Karpas-422 (cell line): ENCODE data around the gene CPLANE2. TPM values are rescaled to one million over a fixed set of nuclear protein-coding genes. Genes with fewer than 3 reads are reported as not detected.

Experiments used
- DNase-seq: peaks from one replicate; pipeline ENCODE4 v3.0.0-alpha.2; 2015
- H2AFZ ChIP-seq: fragments of 200-600 bp; sonication (generic); 2 replicates; pipeline ENCODE4 v1.6.1; 2014; ENCODE audit warnings: antibody characterized with exemption, low read length, mixed read lengths
- H3K27ac ChIP-seq: fragments of 200-600 bp; sonication (generic); 2 replicates; pipeline ENCODE4 v1.5.1; 2014; ENCODE audit warnings: mild to moderate bottlenecking, low read length, moderate library complexity
- H3K27me3 ChIP-seq: fragments of 200-600 bp; sonication (generic); 2 replicates; pipeline ENCODE4 v1.6.1; 2014; ENCODE audit warnings: low read length, mixed read lengths
- H3K36me3 ChIP-seq: fragments of 200-600 bp; sonication (generic); 2 replicates; pipeline ENCODE4 v1.6.1; 2014; ENCODE audit warnings: low read length, mixed read lengths; ENCODE audit not compliant: insufficient read depth
- H3K4me1 ChIP-seq: fragments of 200-600 bp; sonication (generic); 2 replicates; pipeline ENCODE4 v1.6.1; 2014; ENCODE audit warnings: mild to moderate bottlenecking, low read length, mixed read lengths
- H3K4me2 ChIP-seq: fragments of 200-600 bp; sonication (generic); 2 replicates; pipeline ENCODE4 v1.6.1; 2014; ENCODE audit warnings: low read length, low read depth, mild to moderate bottlenecking; ENCODE audit not compliant: poor library complexity, severe bottlenecking
- H3K4me3 ChIP-seq: fragments of 200-600 bp; sonication (generic); 2 replicates; pipeline ENCODE4 v1.5.1; 2014; ENCODE audit warnings: mild to moderate bottlenecking, antibody characterized with exemption, low read length, mixed read lengths
- H3K79me2 ChIP-seq: fragments of 200-600 bp; sonication (generic); 2 replicates; pipeline ENCODE4 v1.6.1; 2014; ENCODE audit warnings: mild to moderate bottlenecking, low read length, mixed read lengths
- H3K9ac ChIP-seq: fragments of 200-600 bp; sonication (generic); 2 replicates; pipeline ENCODE4 v1.6.0; 2014; ENCODE audit warnings: low read length
- H3K9me2 ChIP-seq: fragments of 200-600 bp; sonication (generic), shearing (Covaris generic); replicated peaks from 2 replicates; pipeline ENCODE4 v1.6.0; 2014; ENCODE audit warnings: mild to moderate bottlenecking, low read length, moderate library complexity; ENCODE audit not compliant: insufficient read depth
- H3K9me3 ChIP-seq: fragments of 300-700, 200-600 bp; sonication (generic); 2 replicates; pipeline ENCODE4 v1.6.1; 2014; ENCODE audit warnings: low read length, mixed read lengths
- H4K20me1 ChIP-seq: fragments of 200-600 bp; sonication (generic); 2 replicates; pipeline ENCODE4 v1.6.1; 2014; ENCODE audit warnings: mild to moderate bottlenecking, antibody characterized with exemption, low read length, low read depth; ENCODE audit not compliant: insufficient read depth
- total RNA-seq: library from RNA; depleted of rRNA; stranded (reverse); fragments of >200 nt; shearing (Covaris generic); gene quantifications from 2 replicates; pipeline ENCODE4 v1.2.3, GENCODE V29; 2014; ENCODE audit warnings: low replicate concordance; rRNA removed

Gene CPLANE2
- total RNA-seq = 2.6 and 9.6 TPM in 2 replicates

- no peaks in the 10 kb centered on the region for H3K36me3 ChIP-seq
- no peaks in the 10 kb centered on the region for H3K27me3 ChIP-seq
- H2AFZ ChIP-seq = peak within 1 kb of the TSS; percentile 67
- peaks cover 18% of the 10 kb centered on the region for H3K4me1 ChIP-seq
- no peaks in the 10 kb centered on the region for H3K9me3 ChIP-seq
- no peaks in the 10 kb centered on the region; the same call in 1 of the 2 replicates for H3K79me2 ChIP-seq
- H3K4me3 ChIP-seq = peak within 1 kb of the TSS; percentile 76
- peak within 1 kb of the TSS; percentile 91 for H3K9ac ChIP-seq
- DNase-seq = peak; percentile 98
- H4K20me1 ChIP-seq = no peaks in the 10 kb centered on the region
- H3K27ac ChIP-seq = peak within 1 kb of the TSS; percentile 69
- H3K9me2 ChIP-seq = no peaks in the 10 kb centered on the region
- peak within 1 kb of the TSS; percentile 87 for H3K4me2 ChIP-seq
These were observed at the start of gene CPLANE2 for GRCh38 chr1:16236511-16237342. Gene CPLANE2, minus strand, starts transcription at chr1:16237183. Its CDS starts 441 bp downstream, at chr1:16236742.

GRCh38 chr1:16286122-16286521 is 49.1 kb upstream of the CPLANE2 start:
- Histone ChIP-seq H3K4me3 (no peak overlapping the region), H4K20me1 (no peaks in the 10 kb centered on the region), H3K9me2 (no peaks in the 10 kb centered on the region)

GRCh38 chr1:16281765-16282164 is 44.8 kb upstream of the CPLANE2 start:
- Histone ChIP-seq H3K4me3 (no peak overlapping the region), H3K79me2 (peaks cover 36% of the 10 kb centered on the region), H3K4me1 (no peaks in the 10 kb centered on the region), H4K20me1 (no peaks in the 10 kb centered on the region), H3K9me3 (no peaks in the 10 kb centered on the region), H3K9me2 (no peaks in the 10 kb centered on the region), H3K9ac (no peak overlapping the region), H3K27me3 (no peaks in the 10 kb centered on the region), H2AFZ (no peak overlapping the region), H3K36me3 (no peaks in the 10 kb centered on the region), H3K4me2 (no peak overlapping the region), H3K27ac (no peak overlapping the region)
- DNase-seq = no peak

More at GRCh38 chr1:16286122-16286521, 49.1 kb upstream of the CPLANE2 start:
- H3K4me2 ChIP-seq = no peak overlapping the region
- H3K27ac ChIP-seq = no peak overlapping the region
- H3K4me1 ChIP-seq = no peaks in the 10 kb centered on the region
- no peak overlapping the region for H3K9ac ChIP-seq
- H3K79me2 ChIP-seq = peaks cover 54% of the 10 kb centered on the region
- H3K9me3 ChIP-seq = no peaks in the 10 kb centered on the region
- no peak for DNase-seq
- H2AFZ ChIP-seq = no peak overlapping the region
- H3K36me3 ChIP-seq = peaks cover 13% of the 10 kb centered on the region; the same call in 1 of the 2 replicates
- no peaks in the 10 kb centered on the region for H3K27me3 ChIP-seq

- Histone ChIP-seq H3K4me2 (no peak overlapping the region), H3K79me2 (peaks cover 47% of the 10 kb centered on the region), H4K20me1 (no peaks in the 10 kb centered on the region), H3K4me1 (no peaks in the 10 kb centered on the region), H3K4me3 (no peak overlapping the region), H3K9ac (no peak overlapping the region), H3K9me2 (no peaks in the 10 kb centered on the region), H3K9me3 (no peaks in the 10 kb centered on the region), H3K36me3 (no peaks in the 10 kb centered on the region), H3K27me3 (no peaks in the 10 kb centered on the region), H3K27ac (no peak overlapping the region), H2AFZ (no peak overlapping the region)
- DNase-seq = no peak
These were observed 42.2 kb upstream of the CPLANE2 start for GRCh38 chr1:16279186-16279585.

- Histone ChIP-seq H4K20me1 (no peaks in the 10 kb centered on the region), H3K27ac (no peak overlapping the region), H3K36me3 (no peaks in the 10 kb centered on the region), H3K4me1 (no peaks in the 10 kb centered on the region), H3K4me3 (no peak overlapping the region), H3K27me3 (no peaks in the 10 kb centered on the region), H3K9me2 (no peaks in the 10 kb centered on the region), H2AFZ (no peak overlapping the region), H3K9me3 (no peaks in the 10 kb centered on the region), H3K9ac (no peak overlapping the region), H3K4me2 (no peak overlapping the region), H3K79me2 (peaks cover 53% of the 10 kb centered on the region)
- DNase-seq = no peak
These were observed 39.5 kb upstream of the CPLANE2 start for GRCh38 chr1:16276302-16277030.

- Histone ChIP-seq H3K27me3 (no peaks in the 10 kb centered on the region), H3K36me3 (no peaks in the 10 kb centered on the region), H3K9me3 (no peaks in the 10 kb centered on the region), H3K9me2 (no peaks in the 10 kb centered on the region), H3K4me1 (no peaks in the 10 kb centered on the region), H4K20me1 (no peaks in the 10 kb centered on the region), H3K9ac (no peak overlapping the region), H3K27ac (no peak overlapping the region), H3K4me2 (no peak overlapping the region), H3K4me3 (no peak overlapping the region), H2AFZ (no peak overlapping the region), H3K79me2 (peaks cover 56% of the 10 kb centered on the region)
- no peak for DNase-seq
These were observed 38.6 kb upstream of the CPLANE2 start for GRCh38 chr1:16275591-16275990.

GRCh38 chr1:16267690-16268180 is 30.8 kb upstream of the CPLANE2 start:
- H4K20me1 ChIP-seq = 0 out of 2 replicates have a peak, but pooled peaks cover 6% of the 10 kb centered on the region

More at GRCh38 chr1:16267690-16268180, 30.8 kb upstream of the CPLANE2 start:
- peaks cover 58% of the 10 kb centered on the region for H3K79me2 ChIP-seq
- no peaks in the 10 kb centered on the region for H3K27me3 ChIP-seq
- H3K9me2 ChIP-seq = no peaks in the 10 kb centered on the region
- no peaks in the 10 kb centered on the region for H3K9me3 ChIP-seq
- H3K27ac ChIP-seq = no peak overlapping the region
- H3K4me1 ChIP-seq = no peaks in the 10 kb centered on the region
- no peak overlapping the region for H3K4me3 ChIP-seq
- H3K9ac ChIP-seq = no peak overlapping the region
- H2AFZ ChIP-seq = no peak overlapping the region
- no peaks in the 10 kb centered on the region for H3K36me3 ChIP-seq
- H3K4me2 ChIP-seq = no peak overlapping the region
- no peak for DNase-seq
